Astrocyte (in vitro differentiated cells and primary cell): ENCODE measurements around the gene FBXL7.

Experiments used
- EZH2 ChIP-seq: IDR thresholded peaks from 2 replicates; pipeline ENCODE4 v1.6.1; 2012; ENCODE audit warnings: mild to moderate bottlenecking, low read length, inconsistent platforms; ENCODE audit not compliant: insufficient read depth
- TF ChIP-seq, protein P1 (sequence below): IDR thresholded peaks from 2 replicates; pipeline ENCODE4 v1.5.1; 2011; ENCODE audit warnings: low read depth, mild to moderate bottlenecking, inconsistent platforms, low read length, moderate library complexity; ENCODE audit not compliant: insufficient read depth

DNA sequence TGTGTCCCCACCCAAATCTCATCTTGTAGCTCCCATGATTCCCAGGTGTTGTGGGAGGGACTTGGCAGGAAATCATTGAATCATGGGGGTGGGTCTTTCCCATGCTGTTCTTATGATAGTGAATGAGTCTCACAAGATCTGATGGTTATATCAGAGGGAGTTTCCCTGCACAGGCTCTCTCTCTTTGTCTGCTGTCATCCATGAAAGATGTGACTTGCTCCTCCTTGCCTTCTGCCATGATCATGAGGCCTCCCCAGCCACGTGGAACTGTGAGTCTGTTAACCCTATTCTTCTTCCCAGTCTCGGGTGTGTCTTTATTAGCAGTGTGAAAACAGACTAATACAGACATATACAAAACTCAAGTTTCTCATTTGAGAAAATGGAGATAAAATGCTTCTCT is 139.3 kb downstream of the FBXL7 start:
- TF ChIP-seq, protein P1, sequence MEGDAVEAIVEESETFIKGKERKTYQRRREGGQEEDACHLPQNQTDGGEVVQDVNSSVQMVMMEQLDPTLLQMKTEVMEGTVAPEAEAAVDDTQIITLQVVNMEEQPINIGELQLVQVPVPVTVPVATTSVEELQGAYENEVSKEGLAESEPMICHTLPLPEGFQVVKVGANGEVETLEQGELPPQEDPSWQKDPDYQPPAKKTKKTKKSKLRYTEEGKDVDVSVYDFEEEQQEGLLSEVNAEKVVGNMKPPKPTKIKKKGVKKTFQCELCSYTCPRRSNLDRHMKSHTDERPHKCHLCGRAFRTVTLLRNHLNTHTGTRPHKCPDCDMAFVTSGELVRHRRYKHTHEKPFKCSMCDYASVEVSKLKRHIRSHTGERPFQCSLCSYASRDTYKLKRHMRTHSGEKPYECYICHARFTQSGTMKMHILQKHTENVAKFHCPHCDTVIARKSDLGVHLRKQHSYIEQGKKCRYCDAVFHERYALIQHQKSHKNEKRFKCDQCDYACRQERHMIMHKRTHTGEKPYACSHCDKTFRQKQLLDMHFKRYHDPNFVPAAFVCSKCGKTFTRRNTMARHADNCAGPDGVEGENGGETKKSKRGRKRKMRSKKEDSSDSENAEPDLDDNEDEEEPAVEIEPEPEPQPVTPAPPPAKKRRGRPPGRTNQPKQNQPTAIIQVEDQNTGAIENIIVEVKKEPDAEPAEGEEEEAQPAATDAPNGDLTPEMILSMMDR = no peak
- TF ChIP-seq EZH2 = no peak
